BJ (cell line): ENCODE results near the gene ACAD10. TPM values are rescaled to one million over a fixed set of nuclear protein-coding genes. Genes with fewer than 3 reads are reported as not detected.

Experiments
- CTCF ChIA-PET: fragments of 350-600 bp; formaldehyde crosslinking; extraction: SDS; loops from one replicate; lab custom pipeline; 2021; ENCODE audit warnings: antibody characterized with exemption, inconsistent platforms; lab: Yijun Ruan, JAX
- POLR2A ChIA-PET: fragments of 300-600 bp; sonication (Branson Sonifier 250); formaldehyde crosslinking; extraction: SDS; loops from one replicate; lab custom pipeline; 2021; ENCODE audit warnings: antibody characterized with exemption; lab: Charles Lee
- DNase-seq: peaks from one replicate; pipeline ENCODE4 v3.0.0-alpha.2; 2011; ENCODE audit warnings: low read depth
- H3K27me3 ChIP-seq: 2 replicates; pipeline ENCODE4 v1.6.0; 2011; ENCODE audit warnings: low read length; ENCODE audit not compliant: control insufficient read depth, insufficient read depth
- H3K36me3 ChIP-seq: 2 replicates; pipeline ENCODE4 v1.5.1; 2011; ENCODE audit warnings: low read length; ENCODE audit not compliant: control insufficient read depth, insufficient read depth
- H3K4me3 ChIP-seq: 2 replicates; pipeline ENCODE4 v1.5.1; 2011; ENCODE audit warnings: low read depth, mild to moderate bottlenecking, control low read depth, low read length
- CTCF ChIP-seq: IDR thresholded peaks from 2 replicates; pipeline ENCODE4 v1.5.1; 2011; ENCODE audit warnings: low read depth, mild to moderate bottlenecking, control low read depth, inconsistent platforms, low read length, moderate library complexity; ENCODE audit not compliant: insufficient read depth
- polyA plus RNA-seq: library from polyadenylated mRNA; depleted of rRNA; stranded (reverse); fragments of >200 nt; gene quantifications from 2 replicates; pipeline ENCODE4 v1.2.3, GENCODE V29; 2011

The ACAD10 gene
- polyA plus RNA-seq, 1 experiment, result 15.4 TPM

- Histone ChIP-seq H3K4me3 (no peak overlapping the region), H3K27me3 (no peaks in the 10 kb centered on the region), H3K36me3 (peaks cover 7% of the 10 kb centered on the region)
- no peak for TF ChIP-seq CTCF
- no peak for DNase-seq
- POLR2A ChIA-PET, result no interaction called here
- CTCF ChIA-PET, result interaction anchor here (2.0 kb wide), 1 partner anchor 14 kb away, joined by 5 read pairs; no protein-coding TSS in a partner anchor
Measured at GRCh38 chr12:111653596-111653995, 32.3 kb upstream of the ACAD10 start.

GRCh38 chr12:111655356-111655755 lies 30.5 kb upstream of the ACAD10 start:
- no peak for TF ChIP-seq CTCF
- ChIA-PET POLR2A (no interaction called here), CTCF (no interaction called here)
- no peak overlapping the region for H3K4me3 ChIP-seq
- H3K27me3 ChIP-seq, result no peaks in the 10 kb centered on the region
- H3K36me3 ChIP-seq, result peaks cover 8% of the 10 kb centered on the region
- no peak for DNase-seq

GRCh38 chr12:111656016-111656415 lies 29.8 kb upstream of the ACAD10 start:
- TF ChIP-seq CTCF, result no peak
- CTCF ChIA-PET, result no interaction called here
- no peak for DNase-seq
- peaks cover 8% of the 10 kb centered on the region for H3K36me3 ChIP-seq
- POLR2A ChIA-PET, result no interaction called here
- H3K4me3 ChIP-seq, result no peak overlapping the region
- no peaks in the 10 kb centered on the region for H3K27me3 ChIP-seq

- Histone ChIP-seq H3K4me3 (no peak overlapping the region), H3K27me3 (no peaks in the 10 kb centered on the region), H3K36me3 (peaks cover 13% of the 10 kb centered on the region)
- TF ChIP-seq CTCF, result no peak
- ChIA-PET CTCF (interaction anchor here (1.0 kb wide), 1 partner anchor 8 kb away, joined by 4 read pairs; no protein-coding TSS in a partner anchor), POLR2A (no interaction called here)
- no peak for DNase-seq
Measured at GRCh38 chr12:111664499-111664898, 21.4 kb upstream of the ACAD10 start.

GRCh38 chr12:111664961-111665865 lies 20.6 kb upstream of the ACAD10 start:
- CTCF ChIA-PET, result no interaction called here
- no peak for TF ChIP-seq CTCF

More at GRCh38 chr12:111664961-111665865, 20.6 kb upstream of the ACAD10 start:
- no peak for DNase-seq
- POLR2A ChIA-PET, result no interaction called here
- Histone ChIP-seq H3K4me3 (no peak overlapping the region), H3K36me3 (peaks cover 13% of the 10 kb centered on the region), H3K27me3 (no peaks in the 10 kb centered on the region)
